HG03432 (cell line): ENCODE measurements around the gene MAGEA3.
"Not testable (repeated sequence)": the region's sequence is repeated elsewhere in the genome, so short reads cannot be mapped to it uniquely, and the experiment has no call there.

Experiments used
- ATAC-seq: cut with Tn5 transposase; IDR thresholded peaks from one replicate; pipeline ENCODE4 v1.9.1; 2021; ENCODE audit warnings: mild to moderate bottlenecking, moderate library complexity; ENCODE audit not compliant: unreplicated experiment

The MAGEA3 gene

GRCh38 chrX:152735860-152736511, 37.4 kb downstream of the MAGEA3 start:
- ATAC-seq, result no peak

DNA sequence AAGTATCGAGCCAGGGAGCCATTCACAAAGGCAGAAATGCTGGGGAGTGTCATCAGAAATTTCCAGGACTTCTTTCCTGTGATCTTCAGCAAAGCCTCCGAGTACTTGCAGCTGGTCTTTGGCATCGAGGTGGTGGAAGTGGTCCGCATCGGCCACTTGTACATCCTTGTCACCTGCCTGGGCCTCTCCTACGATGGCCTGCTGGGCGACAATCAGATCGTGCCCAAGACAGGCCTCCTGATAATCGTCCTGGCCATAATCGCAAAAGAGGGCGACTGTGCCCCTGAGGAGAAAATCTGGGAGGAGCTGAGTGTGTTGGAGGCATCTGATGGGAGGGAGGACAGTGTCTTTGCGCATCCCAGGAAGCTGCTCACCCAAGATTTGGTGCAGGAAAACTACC, 37.9 kb downstream of the MAGEA3 start:
- not testable (repeated sequence) for ATAC-seq

DNA sequence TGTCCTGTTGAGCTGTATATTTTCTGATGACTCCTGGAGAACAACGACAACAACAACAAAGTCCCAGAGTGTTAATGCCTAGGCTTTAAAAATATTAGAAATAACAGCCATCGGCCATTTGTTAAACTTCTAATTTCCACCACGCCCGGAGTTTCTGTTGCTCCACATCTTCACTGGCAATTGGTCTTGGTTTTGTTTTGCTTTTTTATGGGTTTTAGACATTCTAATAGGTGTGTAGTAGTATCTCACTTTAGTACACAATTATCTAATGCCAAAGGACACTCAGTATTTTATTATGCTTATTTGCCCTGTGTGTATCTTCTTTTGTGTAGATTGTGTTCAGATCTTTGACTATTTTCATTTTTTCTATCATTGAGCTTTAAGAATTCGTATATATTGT, 40.0 kb downstream of the MAGEA3 start:
- no peak for ATAC-seq
